Measurements from ENCODE around the gene SLC22A17. TPM values are rescaled to one million over a fixed set of nuclear protein-coding genes. Genes with fewer than 3 reads are reported as not detected.
A peak's percentile ranks its signal among the peaks of the same experiment; 100 is the strongest.

SLC22A17 gene
- total and polyA plus RNA-seq, 2 of the 4 experiments (the other 2 are of a cell fraction) = 6.6 to 36.0 TPM

DNA sequence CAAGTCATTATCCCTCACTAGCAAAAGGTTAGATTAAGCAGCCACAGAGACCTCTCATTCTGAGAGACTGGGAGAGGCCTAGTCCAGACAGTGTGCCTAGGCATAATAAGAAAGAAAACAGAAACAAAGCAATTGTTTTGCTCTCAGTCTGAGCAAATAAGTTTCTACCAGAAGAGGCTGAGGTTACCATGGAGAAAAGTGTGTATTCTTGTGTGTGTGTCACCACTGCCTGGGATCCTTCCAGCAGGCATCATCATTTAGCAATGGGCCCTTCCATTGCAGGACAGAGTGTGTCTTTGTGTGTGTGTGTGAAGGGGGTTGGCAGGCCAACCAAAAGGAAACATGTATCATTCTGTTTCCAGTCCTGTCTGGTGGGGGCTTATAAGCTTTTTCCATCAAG lies 8.6 kb upstream of the SLC22A17 start:
- Histone ChIP-seq H3K23ac (ENCODE audit: low read depth, low read length) (no peak overlapping the region), H3K9ac (ENCODE audit: low read depth, low read length) (no peak overlapping the region), H4K8ac (ENCODE audit: low read depth in 2 of 2, low read length in 2 of 2) (no peak overlapping the region), H3K56ac (ENCODE audit: extremely low read depth, insufficient read depth, low read length) (no peak overlapping the region), H3K18ac (ENCODE audit: low read depth, low read length) (no peak overlapping the region), H4K20me1 (ENCODE audit: insufficient read depth, low read length) (peaks cover 12% of the 10 kb centered on the region; the same call in 1 of the 2 replicates), H2BK20ac (ENCODE audit: low read depth, low read length) (no peak overlapping the region), H2BK15ac (ENCODE audit: low read depth, low read length) (no peak overlapping the region), H2AK9ac (replicated peaks; ENCODE audit: low read depth, low read length, poor library complexity) (no peak overlapping the region), H3K4me1 (ENCODE audit: control insufficient read depth, insufficient read depth, low read length) (peaks cover 4% of the 10 kb centered on the region), H2BK5ac (ENCODE audit: low read depth, low read length, poor library complexity, severe bottlenecking) (no peak overlapping the region), H3K4me3 (ENCODE audit: insufficient read depth, low read depth, low read length) (no peak overlapping the region), H3K79me1 (ENCODE audit: low read depth in 1 of 2, low read length in 2 of 2) (peaks cover 13 to 37% of the 10 kb centered on the region in 2 experiments; a peak in 3 of 4 replicates), H3K4me2 (ENCODE audit: low read depth, low read length) (no peak overlapping the region), H3K9me1 (ENCODE audit: insufficient read depth, low read length) (peaks cover 5% of the 10 kb centered on the region; the same call in 1 of the 2 replicates), H3K9me3 (ENCODE audit: control insufficient read depth, insufficient read depth, low read length) (no peaks in the 10 kb centered on the region), H2AK5ac (ENCODE audit: low read depth, low read length) (no peak overlapping the region), H3K27ac (ENCODE audit: insufficient read depth, low read length) (no peak overlapping the region), H3K14ac (replicated peaks; ENCODE audit: low read depth, low read length) (no peak overlapping the region), H4K91ac (ENCODE audit: insufficient read depth, low read depth, low read length) (no peak overlapping the region), H3K4ac (ENCODE audit: low read depth, low read length) (no peak overlapping the region), H2AFZ (replicated peaks; ENCODE audit: low read length, poor library complexity) (no peak overlapping the region), H3K36me3 (ENCODE audit: control insufficient read depth, insufficient read depth, low read length) (peaks cover 30% of the 10 kb centered on the region), H2BK120ac (ENCODE audit: low read depth, low read length) (no peak overlapping the region), H4K5ac (ENCODE audit: low read depth, low read length) (no peak overlapping the region), H3K27me3 (ENCODE audit: control insufficient read depth, insufficient read depth, low read length) (no peaks in the 10 kb centered on the region)
- in situ Hi-C loops (cut with MboI; ENCODE audit: low sequenced_read_pairs) = no loop called here
- ChIA-PET POLR2A (ENCODE audit: unreplicated experiment) (no interaction called here), CTCF (interaction anchor here (2.5 kb wide), 1 partner anchor 9 kb away, joined by 8 read pairs; the partner anchor contains the start of gene SLC22A17)
- TF ChIP-seq FOS (IDR thresholded peaks at IDR 0.05; ENCODE audit: low read depth, low read length) (no peak), CEBPB (IDR thresholded peaks at IDR 0.05; ENCODE audit: low read depth, low read length) (peak; percentile 73), RCOR1 (IDR thresholded peaks at IDR 0.05; ENCODE audit: insufficient replicate concordance, low read length) (no peak), NFE2L2 (IDR thresholded peaks at IDR 0.05; ENCODE audit: low read depth, low read length) (no peak), SMC3 (IDR thresholded peaks at IDR 0.05; ENCODE audit: low read depth, low read length) (no peak), POLR2A (IDR thresholded peaks at IDR 0.05; ENCODE audit: low read depth, low read length) (0 out of 2 replicates have a peak, but pooled peaks have one; percentile 21), BHLHE40 (IDR thresholded peaks at IDR 0.05; ENCODE audit: low read depth, low read length) (no peak), MXI1 (IDR thresholded peaks at IDR 0.05; ENCODE audit: borderline replicate concordance, low read depth, low read length) (no peak), CHD1 (IDR thresholded peaks at IDR 0.05; ENCODE audit: low read depth, low read length) (no peak)
- TF ChIP-seq, protein P1, sequence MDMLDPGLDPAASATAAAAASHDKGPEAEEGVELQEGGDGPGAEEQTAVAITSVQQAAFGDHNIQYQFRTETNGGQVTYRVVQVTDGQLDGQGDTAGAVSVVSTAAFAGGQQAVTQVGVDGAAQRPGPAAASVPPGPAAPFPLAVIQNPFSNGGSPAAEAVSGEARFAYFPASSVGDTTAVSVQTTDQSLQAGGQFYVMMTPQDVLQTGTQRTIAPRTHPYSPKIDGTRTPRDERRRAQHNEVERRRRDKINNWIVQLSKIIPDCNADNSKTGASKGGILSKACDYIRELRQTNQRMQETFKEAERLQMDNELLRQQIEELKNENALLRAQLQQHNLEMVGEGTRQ (IDR thresholded peaks at IDR 0.05; ENCODE audit: low read depth, low read length) = no peak
- TF ChIP-seq, protein P2, sequence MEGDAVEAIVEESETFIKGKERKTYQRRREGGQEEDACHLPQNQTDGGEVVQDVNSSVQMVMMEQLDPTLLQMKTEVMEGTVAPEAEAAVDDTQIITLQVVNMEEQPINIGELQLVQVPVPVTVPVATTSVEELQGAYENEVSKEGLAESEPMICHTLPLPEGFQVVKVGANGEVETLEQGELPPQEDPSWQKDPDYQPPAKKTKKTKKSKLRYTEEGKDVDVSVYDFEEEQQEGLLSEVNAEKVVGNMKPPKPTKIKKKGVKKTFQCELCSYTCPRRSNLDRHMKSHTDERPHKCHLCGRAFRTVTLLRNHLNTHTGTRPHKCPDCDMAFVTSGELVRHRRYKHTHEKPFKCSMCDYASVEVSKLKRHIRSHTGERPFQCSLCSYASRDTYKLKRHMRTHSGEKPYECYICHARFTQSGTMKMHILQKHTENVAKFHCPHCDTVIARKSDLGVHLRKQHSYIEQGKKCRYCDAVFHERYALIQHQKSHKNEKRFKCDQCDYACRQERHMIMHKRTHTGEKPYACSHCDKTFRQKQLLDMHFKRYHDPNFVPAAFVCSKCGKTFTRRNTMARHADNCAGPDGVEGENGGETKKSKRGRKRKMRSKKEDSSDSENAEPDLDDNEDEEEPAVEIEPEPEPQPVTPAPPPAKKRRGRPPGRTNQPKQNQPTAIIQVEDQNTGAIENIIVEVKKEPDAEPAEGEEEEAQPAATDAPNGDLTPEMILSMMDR (conservative IDR thresholded peaks at IDR 0.05; ENCODE audit: low read depth, low read length) = no peak
- TF ChIP-seq, protein P3, sequence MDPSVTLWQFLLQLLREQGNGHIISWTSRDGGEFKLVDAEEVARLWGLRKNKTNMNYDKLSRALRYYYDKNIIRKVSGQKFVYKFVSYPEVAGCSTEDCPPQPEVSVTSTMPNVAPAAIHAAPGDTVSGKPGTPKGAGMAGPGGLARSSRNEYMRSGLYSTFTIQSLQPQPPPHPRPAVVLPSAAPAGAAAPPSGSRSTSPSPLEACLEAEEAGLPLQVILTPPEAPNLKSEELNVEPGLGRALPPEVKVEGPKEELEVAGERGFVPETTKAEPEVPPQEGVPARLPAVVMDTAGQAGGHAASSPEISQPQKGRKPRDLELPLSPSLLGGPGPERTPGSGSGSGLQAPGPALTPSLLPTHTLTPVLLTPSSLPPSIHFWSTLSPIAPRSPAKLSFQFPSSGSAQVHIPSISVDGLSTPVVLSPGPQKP (IDR thresholded peaks at IDR 0.05; ENCODE audit: borderline replicate concordance, low read depth, low read length) = no peak
- ATAC-seq (ENCODE audit: low read depth) = no peak
- no TSS peak for BruUV-seq (replicated peaks)
- dilution Hi-C loops (cut with HindIII; ENCODE audit: low sequenced_read_pairs, unreplicated experiment) = no loop called here
- intact Hi-C loops (cut with micrococcal nuclease) = no loop called here
- peak; percentile 79 for DNase-seq
